Measurements from ENCODE around the gene SMG5.

- no peak for TF ChIP-seq GATA2 (IDR thresholded peaks at IDR 0.05; ENCODE audit: low read depth, low read length)
- TF ChIP-seq GATA3 (IDR thresholded peaks at IDR 0.05; ENCODE audit: low read depth, low read length) = no peak
These were observed 23.8 kb downstream of the SMG5 start for GRCh38 chr1:156258859-156259258.
